Caco-2 (cell line): ENCODE measurements around the gene TPSG1. TPM values are rescaled to one million over a fixed set of nuclear protein-coding genes. Genes with fewer than 3 reads are reported as not detected.
"Not testable (repeated sequence)": the region's sequence is repeated elsewhere in the genome, so short reads cannot be mapped to it uniquely, and the experiment has no call there.

Source experiments
- BruUV-seq: library from RNA; stranded (reverse); fragments of 400-500 nt; replicated peaks from 2 replicates; lab custom pipeline; 2021; lab: Mats Ljungman, UMichigan
- CTCF ChIA-PET: fragments of 300-600 bp; sonication (Branson Sonifier 250); formaldehyde crosslinking; loops from one replicate; lab custom pipeline; 2022; ENCODE audit warnings: antibody characterized with exemption; lab: Charles Lee
- POLR2A ChIA-PET: fragments of 300-600 bp; sonication (Branson Sonifier 250); formaldehyde crosslinking; loops from one replicate; lab custom pipeline; 2022; ENCODE audit warnings: antibody characterized with exemption; lab: Charles Lee
- DNase-seq, 2 experiments: peaks; one replicate each; pipeline versions ENCODE4 v3.0.0 to v3.0.0-alpha.2; 2020 to 2022
- H3K27me3 ChIP-seq: replicated peaks from 2 replicates; pipeline ENCODE4 v1.6.0; 2011; ENCODE audit warnings: low read length; ENCODE audit not compliant: control insufficient read depth, insufficient read depth
- H3K36me3 ChIP-seq: 2 replicates; pipeline ENCODE4 v1.5.1; 2011; ENCODE audit warnings: low read length; ENCODE audit not compliant: control insufficient read depth, insufficient read depth
- H3K4me1 ChIP-seq: fragments of 250-450 bp; sonication (Bioruptor Pico); 2 replicates; pipeline ENCODE4 v1.5.1; 2020; ENCODE audit warnings: mild to moderate bottlenecking
- H3K4me3 ChIP-seq: 2 replicates; pipeline ENCODE4 v1.5.1; 2011; ENCODE audit warnings: low read depth, mild to moderate bottlenecking, control low read depth, low read length
- H3K9me3 ChIP-seq: fragments of 250-450 bp; sonication (Bioruptor Pico); 2 replicates; pipeline ENCODE4 v1.5.1; 2020; ENCODE audit warnings: mild to moderate bottlenecking, moderate library complexity
- H3K27ac Mint-ChIP-seq: one replicate; pipeline ENCODE4 v1.8.0; 2022; ENCODE audit warnings: mixed read lengths; ENCODE audit not compliant: unreplicated experiment
- H3K27me3 Mint-ChIP-seq: one replicate; pipeline ENCODE4 v1.8.0; 2022; ENCODE audit warnings: mixed read lengths; ENCODE audit not compliant: insufficient read depth, unreplicated experiment
- H3K36me3 Mint-ChIP-seq: one replicate; pipeline ENCODE4 v1.8.0; 2022; ENCODE audit warnings: mild to moderate bottlenecking, mixed read lengths; ENCODE audit not compliant: insufficient read depth, unreplicated experiment
- H3K4me1 Mint-ChIP-seq: one replicate; pipeline ENCODE4 v1.8.0; 2022; ENCODE audit warnings: low read depth, mixed read lengths; ENCODE audit not compliant: unreplicated experiment
- H3K4me3 Mint-ChIP-seq: one replicate; pipeline ENCODE4 v1.8.0; 2022; ENCODE audit warnings: mild to moderate bottlenecking, moderate library complexity, mixed read lengths; ENCODE audit not compliant: unreplicated experiment
- H3K9me3 Mint-ChIP-seq: one replicate; pipeline ENCODE4 v1.8.0; 2022; ENCODE audit warnings: mixed read lengths; ENCODE audit not compliant: unreplicated experiment
- CTCF ChIP-seq, 2 experiments: fragments of 200-600 bp in 1 of 2; IDR thresholded peaks; 1 replicate in 1 of 2; 2 replicates in 1 of 2; pipeline versions ENCODE4 v1.5.1 to v1.8.0; 2011 to 2022; ENCODE audit warnings: antibody characterized with exemption in 1 of 2, control low read depth in 1 of 2, inconsistent platforms in 1 of 2, low read depth in 1 of 2, low read length in 1 of 2, mild to moderate bottlenecking in 1 of 2, moderate library complexity in 1 of 2; ENCODE audit not compliant: insufficient read depth in 1 of 2, severe bottlenecking in 1 of 2, unreplicated experiment in 1 of 2
- intact Hi-C: fragments of 100-400 bp; cut with micrococcal nuclease; formaldehyde crosslinking; loops from one replicate; pipeline ENCODE4 v1.10.0; 2022; ENCODE audit not compliant: unreplicated experiment
- total RNA-seq: library from RNA; stranded (reverse); gene quantifications from 2 replicates; pipeline ENCODE4 v1.2.3, GENCODE V29; 2022

The TPSG1 gene
- total RNA-seq, 1 experiment from 2014 or later, result not detected

- intact Hi-C loops, result no loop called here
- Histone ChIP-seq H3K4me3 (no peak overlapping the region), H3K9me3 (no peaks in the 10 kb centered on the region), H3K27me3 (no peaks in the 10 kb centered on the region; the same call in 1 of the 2 replicates), H3K4me1 (no peaks in the 10 kb centered on the region), H3K36me3 (no peaks in the 10 kb centered on the region)
- no peak for TF ChIP-seq CTCF (IDR thresholded peaks at IDR 0.05; ENCODE audit: insufficient read depth in 1 of 2, low read depth in 1 of 2, low read length in 1 of 2, severe bottlenecking in 1 of 2, unreplicated experiment in 1 of 2)
- H3K27ac Mint-ChIP-seq, result no peak overlapping the region
- no TSS peak for BruUV-seq
- POLR2A ChIA-PET, result no interaction called here
- no peaks in the 10 kb centered on the region for H3K36me3 Mint-ChIP-seq
- H3K27me3 Mint-ChIP-seq, result peaks cover 2% of the 10 kb centered on the region
- H3K4me1 Mint-ChIP-seq, result no peaks in the 10 kb centered on the region
- no peak overlapping the region for H3K4me3 Mint-ChIP-seq
- peaks cover 7% of the 10 kb centered on the region for H3K9me3 Mint-ChIP-seq
- DNase-seq, result no peak
- CTCF ChIA-PET, result no interaction called here
Measured at GRCh38 chr16:1272453-1273198, 47.6 kb upstream of the TPSG1 start.

- H3K36me3 Mint-ChIP-seq, H3K4me3 Mint-ChIP-seq, H3K27me3 ChIP-seq, DNase-seq, H3K27me3 Mint-ChIP-seq, H3K4me1 Mint-ChIP-seq, H3K4me1 ChIP-seq, POLR2A ChIA-PET, CTCF ChIA-PET, H3K4me3 ChIP-seq, H3K36me3 ChIP-seq, H3K9me3 ChIP-seq, H3K9me3 Mint-ChIP-seq, H3K27ac Mint-ChIP-seq, BruUV-seq, intact Hi-C loops: not testable (repeated sequence)
Measured at GRCh38 chr16:1271724-1272413, 46.8 kb upstream of the TPSG1 start.

GRCh38 chr16:1271380-1271723, 46.3 kb upstream of the TPSG1 start:
- H3K9me3 ChIP-seq, result no peaks in the 10 kb centered on the region
- no peaks in the 10 kb centered on the region for H3K36me3 ChIP-seq
- no peak overlapping the region for H3K4me3 Mint-ChIP-seq
- no peaks in the 10 kb centered on the region; the same call in 1 of the 2 replicates for H3K27me3 ChIP-seq
- POLR2A ChIA-PET, result no interaction called here
- BruUV-seq, result no TSS peak
- no peak for DNase-seq
- H3K4me3 ChIP-seq, result no peak overlapping the region
- peaks cover 3% of the 10 kb centered on the region for H3K36me3 Mint-ChIP-seq
- CTCF ChIA-PET, result no interaction called here
- H3K27ac Mint-ChIP-seq, result no peak overlapping the region
- intact Hi-C loops, result no loop called here
- no peaks in the 10 kb centered on the region for H3K4me1 ChIP-seq
- no peaks in the 10 kb centered on the region for H3K4me1 Mint-ChIP-seq
- TF ChIP-seq CTCF (IDR thresholded peaks at IDR 0.05; ENCODE audit: insufficient read depth in 1 of 2, low read depth in 1 of 2, low read length in 1 of 2, severe bottlenecking in 1 of 2, unreplicated experiment in 1 of 2), result no peak
- peaks cover 5% of the 10 kb centered on the region for H3K27me3 Mint-ChIP-seq
- peaks cover 7% of the 10 kb centered on the region for H3K9me3 Mint-ChIP-seq

- H3K27me3 ChIP-seq, H3K4me1 Mint-ChIP-seq, H3K27me3 Mint-ChIP-seq, H3K27ac Mint-ChIP-seq, H3K36me3 Mint-ChIP-seq, H3K4me3 Mint-ChIP-seq, H3K9me3 ChIP-seq, H3K36me3 ChIP-seq, H3K4me1 ChIP-seq, DNase-seq, POLR2A ChIA-PET, BruUV-seq, H3K9me3 Mint-ChIP-seq, intact Hi-C loops, H3K4me3 ChIP-seq: not testable (repeated sequence)
- CTCF ChIA-PET, result interaction anchor here (0.5 kb wide), 1 partner anchor 18 kb away, joined by 3 read pairs; no protein-coding TSS in a partner anchor
Measured at GRCh38 chr16:1269418-1269817, 44.4 kb upstream of the TPSG1 start.
